HCT116 (cell line): ENCODE results near the gene FPR3. TPM values are rescaled to one million over a fixed set of nuclear protein-coding genes. Genes with fewer than 3 reads are reported as not detected.

ENCODE experiments used
- ATAC-seq: fragments of 200-7000 bp; cut with Tn5 transposase; 2 replicates; pipeline ENCODE4 v1.9.1; 2020; ENCODE audit warnings: mild to moderate bottlenecking, moderate library complexity
- BruUV-seq: library from RNA; stranded (reverse); fragments of 400-500 nt; replicated peaks from 2 replicates; lab custom pipeline; 2021; lab: Mats Ljungman, UMichigan
- CTCF ChIA-PET: fragments of 300-600 bp; sonication (Branson Sonifier 250); formaldehyde crosslinking; loops from one replicate; lab custom pipeline; 2021; ENCODE audit warnings: antibody characterized with exemption; lab: Charles Lee
- POLR2A ChIA-PET: fragments of 300-600, 350-600 bp; sonication (Branson Sonifier 250); formaldehyde crosslinking; loops from one replicate; lab custom pipeline; 2021; ENCODE audit warnings: antibody characterized with exemption; lab: Charles Lee
- RAD21 ChIA-PET, 2 experiments: fragments of 300-600 bp; sonication (Branson Sonifier 250); formaldehyde crosslinking; loops; one replicate each; lab custom pipeline; 2023; ENCODE audit warnings: low total read pairs in 2 of 2; ENCODE audit not compliant: uncharacterized antibody in 2 of 2, unreplicated experiment in 2 of 2, low non-redundant PET in 1 of 2; lab: Charles Lee
- DNase-seq: peaks from one replicate; pipeline ENCODE4 v3.0.0-alpha.2; 2010; ENCODE audit warnings: low read depth, low spot score
- H2AFZ ChIP-seq: fragments of 200-600 bp; shearing (Covaris generic), sonication (generic); 2 replicates; pipeline ENCODE4 v1.6.1; 2017; ENCODE audit warnings: low read depth, mixed run types, mixed read lengths, antibody characterized with exemption, low read length; ENCODE audit not compliant: poor library complexity, severe bottlenecking
- H3K27ac ChIP-seq: 2 replicates; pipeline ENCODE4 v1.5.1; 2012; ENCODE audit warnings: low read depth, low read length
- H3K27me3 ChIP-seq: fragments of 200-600 bp; sonication (generic); 2 replicates; pipeline ENCODE4 v1.6.1; 2016; ENCODE audit warnings: mixed run types, low read length, mixed read lengths; ENCODE audit not compliant: insufficient read depth
- H3K36me3 ChIP-seq, 2 experiments: fragments of 200-500 bp in 1 of 2; fragments of 200-600 bp in 1 of 2; sonication (Bioruptor generic) in 1 of 2; sonication (generic) in 1 of 2; 2 replicates each; pipeline versions ENCODE4 v1.5.1 to v1.6.1; 2014 to 2016; ENCODE audit warnings: low read length in 2 of 2, inconsistent platforms in 1 of 2, mixed read lengths in 1 of 2, mixed run types in 1 of 2; ENCODE audit not compliant: insufficient read depth in 2 of 2, control insufficient read depth in 1 of 2
- H3K4me1 ChIP-seq, 2 experiments: fragments of 200-600 bp in 1 of 2; sonication (generic) in 1 of 2; 2 replicates each; pipeline versions ENCODE4 v1.5.1 to v1.6.1; 2012 to 2017; ENCODE audit warnings: low read length in 2 of 2, inconsistent platforms in 1 of 2, mild to moderate bottlenecking in 1 of 2, mixed read lengths in 1 of 2, mixed run types in 1 of 2, moderate library complexity in 1 of 2; ENCODE audit not compliant: insufficient read depth in 2 of 2, control insufficient read depth in 1 of 2
- H3K4me2 ChIP-seq: fragments of 200-600 bp; sonication (generic); 2 replicates; pipeline ENCODE4 v1.6.1; 2017; ENCODE audit warnings: mixed run types, low read length, mixed read lengths
- H3K4me3 ChIP-seq, 2 experiments: fragments of 200-600 bp in 1 of 2; sonication (generic) in 1 of 2; replicated peaks in 1 of 2; 2 replicates each; pipeline ENCODE4 v1.5.1; 2011 to 2016; ENCODE audit warnings: low read length in 2 of 2, control low read depth in 1 of 2, low read depth in 1 of 2, mild to moderate bottlenecking in 1 of 2, mixed read lengths in 1 of 2, mixed run types in 1 of 2
- H3K79me2 ChIP-seq: fragments of 200-600 bp; sonication (generic); 2 replicates; pipeline ENCODE4 v1.6.1; 2017; ENCODE audit warnings: mild to moderate bottlenecking, mixed run types, low read length, moderate library complexity, mixed read lengths; ENCODE audit not compliant: insufficient read depth
- H3K9ac ChIP-seq: fragments of 200-600 bp; sonication (generic); 2 replicates; pipeline ENCODE4 v1.6.1; 2016; ENCODE audit warnings: low read length, mixed read lengths
- H3K9me2 ChIP-seq: fragments of 200-600 bp; sonication (generic), shearing (Covaris generic); 2 replicates; pipeline ENCODE4 v1.6.1; 2017; ENCODE audit warnings: mixed run types, mild to moderate bottlenecking, moderate library complexity; ENCODE audit not compliant: insufficient read depth
- H3K9me3 ChIP-seq, 2 experiments: fragments of 200-500 bp in 1 of 2; fragments of 200-600 bp in 1 of 2; sonication (Bioruptor generic) in 1 of 2; sonication (generic) in 1 of 2; 2 replicates each; pipeline ENCODE4 v1.6.1; 2014 to 2017; ENCODE audit warnings: low read length in 2 of 2, mixed read lengths in 2 of 2, inconsistent platforms in 1 of 2, low read depth in 1 of 2, mild to moderate bottlenecking in 1 of 2, mixed run types in 1 of 2, moderate library complexity in 1 of 2; ENCODE audit not compliant: control insufficient read depth in 1 of 2, insufficient read depth in 1 of 2
- H4K20me1 ChIP-seq: fragments of 200-600 bp; sonication (generic), shearing (Covaris generic); 2 replicates; pipeline ENCODE4 v1.6.1; 2017; ENCODE audit warnings: mixed run types, mild to moderate bottlenecking, moderate library complexity; ENCODE audit not compliant: insufficient read depth
- EGR1 ChIP-seq: IDR thresholded peaks from 2 replicates; pipeline ENCODE4 v1.6.1; 2012; ENCODE audit warnings: low read depth
- ELF1 ChIP-seq: IDR thresholded peaks from 2 replicates; pipeline ENCODE4 v1.6.1; 2012; ENCODE audit warnings: low read depth, borderline replicate concordance
- EZH2 ChIP-seq: fragments of 200-600 bp; sonication (generic); IDR thresholded peaks from 2 replicates; pipeline ENCODE4 v1.6.1; 2017; ENCODE audit warnings: antibody characterized with exemption, mixed run types
- EZH2phosphoT487 ChIP-seq: fragments of 200-600 bp; IDR thresholded peaks from 2 replicates; pipeline ENCODE4 v1.6.1; 2018; ENCODE audit warnings: antibody characterized with exemption, borderline replicate concordance
- FOSL1 ChIP-seq: IDR thresholded peaks from 2 replicates; pipeline ENCODE4 v1.6.1; 2012; ENCODE audit warnings: low read depth
- JUND ChIP-seq: IDR thresholded peaks from 2 replicates; pipeline ENCODE4 v1.6.1; 2012
- MAX ChIP-seq: IDR thresholded peaks from 2 replicates; pipeline ENCODE4 v1.6.1; 2012
- POLR2A ChIP-seq: IDR thresholded peaks from 2 replicates; pipeline ENCODE4 v1.7.0; 2011; ENCODE audit warnings: borderline replicate concordance; ENCODE audit not compliant: insufficient read depth, insufficient read length; ENCODE audit errors: extremely low read depth
- RAD21 ChIP-seq: IDR thresholded peaks from 2 replicates; pipeline ENCODE4 v1.6.1; 2012; ENCODE audit warnings: low read depth, mild to moderate bottlenecking
- REST ChIP-seq: IDR thresholded peaks from 2 replicates; pipeline ENCODE4 v1.6.1; 2012; ENCODE audit warnings: low read depth
- SIN3A ChIP-seq: IDR thresholded peaks from 2 replicates; pipeline ENCODE4 v1.6.1; 2012; ENCODE audit warnings: low read depth
- SP1 ChIP-seq: IDR thresholded peaks from 2 replicates; pipeline ENCODE4 v1.6.1; 2012; ENCODE audit warnings: low read depth
- SRF ChIP-seq: IDR thresholded peaks from 2 replicates; pipeline ENCODE4 v1.6.1; 2012; ENCODE audit warnings: low read depth
- TCF7L2 ChIP-seq: IDR thresholded peaks from 2 replicates; pipeline ENCODE4 v1.7.0; 2011; ENCODE audit warnings: borderline replicate concordance, inconsistent platforms; ENCODE audit not compliant: insufficient read depth, insufficient read length; ENCODE audit errors: extremely low read depth
- YY1 ChIP-seq: IDR thresholded peaks from 2 replicates; pipeline ENCODE4 v1.6.1; 2011; ENCODE audit warnings: low read length, low read depth, moderate library complexity, mild to moderate bottlenecking; ENCODE audit not compliant: insufficient replicate concordance; ENCODE audit errors: extremely low read depth
- ZBTB33 ChIP-seq: IDR thresholded peaks from 2 replicates; pipeline ENCODE4 v1.6.1; 2011; ENCODE audit warnings: mild to moderate bottlenecking, low read length, moderate library complexity; ENCODE audit not compliant: insufficient replicate concordance; ENCODE audit errors: extremely low read depth
- ZFX ChIP-seq: fragments of 450-650 bp; IDR thresholded peaks from 2 replicates; pipeline ENCODE4 v1.6.1; 2017
- ZNF274 ChIP-seq: fragments of 200-500 bp; sonication (Bioruptor generic); IDR thresholded peaks from 2 replicates; pipeline ENCODE4 v1.6.1; 2014; ENCODE audit warnings: mild to moderate bottlenecking, low read depth, low read length, inconsistent platforms
- intact Hi-C: fragments of 100-400 bp; cut with micrococcal nuclease; formaldehyde crosslinking; loops from 2 replicates; pipeline ENCODE4 v1.10.0; 2022
- total RNA-seq: library from RNA; stranded (reverse); gene quantifications from one replicate; pipeline ENCODE4 v1.2.1, GENCODE V29; 2021; ENCODE audit not compliant: unreplicated experiment

FPR3 gene
- total RNA-seq, 1 experiment from 2014 or later, result not detected

- ATAC-seq, result no peak
- Histone ChIP-seq H3K4me2 (no peak overlapping the region), H3K9me2 (no peaks in the 10 kb centered on the region), H3K4me3 (no peak overlapping the region), H4K20me1 (no peaks in the 10 kb centered on the region), H2AFZ (no peak overlapping the region), H3K27me3 (no peaks in the 10 kb centered on the region), H3K9ac (no peak overlapping the region), H3K4me1 (no peaks in the 10 kb centered on the region), H3K79me2 (no peaks in the 10 kb centered on the region), H3K27ac (no peak overlapping the region), H3K9me3 (peaks cover 0 to 2% of the 10 kb centered on the region in 2 experiments; a peak in 1 of 4 replicates), H3K36me3 (no peaks in the 10 kb centered on the region)
- RAD21 ChIA-PET, result no interaction called here
- CTCF ChIA-PET, result interaction anchor here (0.6 to 2.6 kb wide), 2 partner anchors 30 to 366 kb away, joined by 3 to 9 read pairs; no protein-coding TSS in a partner anchor
- no peak for TF ChIP-seq SP1
- TF ChIP-seq YY1, result no peak
- TF ChIP-seq EZH2phosphoT487, result no peak
- TF ChIP-seq FOSL1, result no peak
- no peak for TF ChIP-seq SRF
- TF ChIP-seq ZBTB33, result no peak
- TF ChIP-seq EZH2, result no peak
- TF ChIP-seq POLR2A, result no peak
- no peak for TF ChIP-seq MAX
- no peak for TF ChIP-seq REST
- TF ChIP-seq SIN3A, result no peak
- no peak for TF ChIP-seq JUND
- TF ChIP-seq ZNF274, result no peak
- TF ChIP-seq EGR1, result no peak
- no peak for TF ChIP-seq ZFX
- TF ChIP-seq TCF7L2, result no peak
- no peak for TF ChIP-seq ELF1
- no peak for TF ChIP-seq RAD21
- intact Hi-C loops, result no loop called here
- BruUV-seq, result no TSS peak
- POLR2A ChIA-PET, result no interaction called here
- no peak for DNase-seq
Observed at GRCh38 chr19:51807925-51808324, 13.0 kb downstream of the FPR3 start.
